DND-41 (cell line): ENCODE results near the gene EXOSC2.

Experiments used
- CTCF ChIP-seq: IDR thresholded peaks from 2 replicates; pipeline ENCODE4 v1.5.1; 2012; ENCODE audit warnings: borderline replicate concordance, low read length, moderate library complexity, mild to moderate bottlenecking; ENCODE audit not compliant: poor library complexity, severe bottlenecking; ENCODE audit errors: extremely low read depth
- EZH2 ChIP-seq: IDR thresholded peaks from 3 replicates; pipeline ENCODE4 v1.6.1; 2012; ENCODE audit warnings: borderline replicate concordance, low read depth, mild to moderate bottlenecking, moderate library complexity, low read length, inconsistent platforms; ENCODE audit not compliant: severe bottlenecking

- no peak for TF ChIP-seq CTCF
- TF ChIP-seq EZH2 = no peak
These were observed 24.9 kb upstream of the EXOSC2 start for GRCh38 chr9:130668659-130669058.
